K562 (cell line): Measurements from ENCODE around the gene SPI1. TPM values are rescaled to one million over a fixed set of nuclear protein-coding genes. Genes with fewer than 3 reads are reported as not detected.

Experiments
- ADNP ChIP-seq: fragments of 200-800 bp; sonication (Bioruptor generic); IDR thresholded peaks from 2 replicates; pipeline ENCODE4 v1.6.1; 2016; ENCODE audit warnings: missing genetic modification characterization, missing compliant biosample characterization
- ARID2 ChIP-seq: fragments of 450-650 bp; IDR thresholded peaks from 2 replicates; pipeline ENCODE4 v1.6.1; 2017; ENCODE audit warnings: antibody characterized with exemption, mild to moderate bottlenecking
- BRD9 ChIP-seq: fragments of 450-650 bp; IDR thresholded peaks from 2 replicates; pipeline ENCODE4 v1.6.1; 2018; ENCODE audit warnings: low read depth; ENCODE audit not compliant: partially characterized antibody
- CBFA2T3 ChIP-seq: fragments of 450-650 bp; IDR thresholded peaks from 2 replicates; pipeline ENCODE4 v1.6.1; 2017
- GABPB1 ChIP-seq: sonication (generic); formaldehyde crosslinking; IDR thresholded peaks from 2 replicates; pipeline ENCODE4 v1.8.0; 2022; ENCODE audit warnings: mild to moderate bottlenecking, missing genetic modification reagents
- HCFC1 ChIP-seq: IDR thresholded peaks from 2 replicates; pipeline ENCODE4 v1.6.1; 2012; ENCODE audit warnings: low read depth, low read length, improper control_type of control experiment
- HLTF ChIP-seq: fragments of 450-650 bp; IDR thresholded peaks from 2 replicates; pipeline ENCODE4 v1.6.1; 2016
- KLF13 ChIP-seq: fragments of 450-650 bp; IDR thresholded peaks from 2 replicates; pipeline ENCODE4 v1.6.1; 2016; ENCODE audit warnings: missing genetic modification characterization, low read depth, mild to moderate bottlenecking, missing compliant biosample characterization, moderate library complexity, borderline replicate concordance
- MED1 ChIP-seq: sonication (generic); formaldehyde crosslinking; IDR thresholded peaks from 2 replicates; pipeline ENCODE4 v1.8.1; 2023; ENCODE audit warnings: missing genetic modification reagents, borderline replicate concordance
- NELFE ChIP-seq: IDR thresholded peaks from 2 replicates; pipeline ENCODE4 v1.6.1; 2011; ENCODE audit warnings: mild to moderate bottlenecking; ENCODE audit not compliant: insufficient read depth, insufficient read length
- PHF20 ChIP-seq: fragments of 450-650 bp; IDR thresholded peaks from 2 replicates; pipeline ENCODE4 v1.6.1; 2018; ENCODE audit not compliant: partially characterized antibody
- POLR2G ChIP-seq: fragments of 200-400 bp; formaldehyde crosslinking; IDR thresholded peaks from 2 replicates; pipeline ENCODE4 v1.6.1; 2017; ENCODE audit warnings: low read depth, mild to moderate bottlenecking, antibody characterized with exemption, low read length, moderate library complexity
- RCOR1 ChIP-seq, 2 experiments: IDR thresholded peaks; 2 replicates each; pipeline ENCODE4 v1.6.1; 2012; ENCODE audit warnings: low read depth in 2 of 2, low read length in 2 of 2, borderline replicate concordance in 1 of 2, improper control_type of control experiment in 1 of 2
- SLC30A9 ChIP-seq: fragments of 250-450 bp; sonication (Bioruptor Pico); IDR thresholded peaks from 2 replicates; pipeline ENCODE4 v1.8.0; 2022; ENCODE audit warnings: mild to moderate bottlenecking, moderate library complexity
- TBP ChIP-seq: optimal IDR thresholded peaks from 2 replicates; pipeline ENCODE3; 2011; ENCODE audit warnings: low read depth, low read length, improper control_type of control experiment
- TCF7 ChIP-seq: sonication (generic); IDR thresholded peaks from 2 replicates; pipeline ENCODE4 v1.6.1; 2016; ENCODE audit warnings: antibody characterized with exemption, borderline replicate concordance
- YBX1 ChIP-seq: fragments of 450-650 bp; IDR thresholded peaks from 2 replicates; pipeline ENCODE4 v1.7.1; 2016; ENCODE audit warnings: mild to moderate bottlenecking
- ZC3H11A ChIP-seq: IDR thresholded peaks from 2 replicates; pipeline ENCODE4 v1.6.1; 2012; ENCODE audit warnings: low read depth, low read length, improper control_type of control experiment
- polyA plus RNA-seq, 8 experiments: library from polyadenylated mRNA; depleted of rRNA in 4 of 8; stranded (reverse) in 5 of 8; unstranded in 3 of 8; fragments of >200 nt; fragmentation: Nextera tagmentation in 2 of 8; fragmentation: Illumina TruSeq in 1 of 8; extraction: Ambion mirVana in 2 of 8; extraction: Trizol in 1 of 8; gene quantifications; 2 replicates each; pipeline versions ENCODE4 v1.2.1 to v1.2.3, GENCODE V29; 2011 to 2014; ENCODE audit warnings: inconsistent platforms in 1 of 8, missing spikeins in 1 of 8
- total RNA-seq, 7 experiments: library from RNA; depleted of rRNA in 6 of 7; stranded (reverse); fragments of >200 nt in 6 of 7; fragmentation: Illumina TruSeq in 2 of 7; extraction: Trizol in 2 of 7; gene quantifications; 2 replicates each; pipeline versions ENCODE4 v1.2.1 to v1.2.3, GENCODE V29; 2011 to 2021; ENCODE audit warnings: low replicate concordance in 1 of 7
- TF ChIP-seq, protein P1 (sequence below): fragments of 450-650 bp; IDR thresholded peaks from 2 replicates; pipeline ENCODE4 v1.6.1; 2016; ENCODE audit warnings: antibody characterized with exemption
- TF ChIP-seq, protein P2 (sequence below), 2 experiments: IDR thresholded peaks in 1 of 2; conservative IDR thresholded peaks in 1 of 2; 2 replicates each; pipeline ENCODE4 v1.6.1; 2016; ENCODE audit warnings: low read depth in 2 of 2, mild to moderate bottlenecking in 1 of 2, missing compliant biosample characterization in 1 of 2, missing genetic modification characterization in 1 of 2, moderate library complexity in 1 of 2
- TF ChIP-seq, protein P3 (sequence below), 3 experiments: fragments of 200-800 bp in 1 of 3; sonication (Bioruptor generic) in 1 of 3; sonication (generic) in 1 of 3; formaldehyde crosslinking in 1 of 3; IDR thresholded peaks; 2 replicates each; pipeline versions ENCODE4 v1.6.1 to v1.8.0; 2016 to 2022; ENCODE audit warnings: mild to moderate bottlenecking in 2 of 3, missing compliant biosample characterization in 2 of 3, missing genetic modification characterization in 2 of 3, missing genetic modification reagents in 1 of 3
- TF ChIP-seq, protein P4 (sequence below): sonication (generic); formaldehyde crosslinking; IDR thresholded peaks from 2 replicates; pipeline ENCODE4 v1.8.0; 2022; ENCODE audit warnings: missing genetic modification reagents, mild to moderate bottlenecking, borderline replicate concordance

The SPI1 gene
- total and polyA plus RNA-seq, 9 of the 15 experiments (the other 6 are each of a cell fraction or from before 2014, with no cell fraction given) = 0.10 to 33.7 (median 10.3) TPM

DNA sequence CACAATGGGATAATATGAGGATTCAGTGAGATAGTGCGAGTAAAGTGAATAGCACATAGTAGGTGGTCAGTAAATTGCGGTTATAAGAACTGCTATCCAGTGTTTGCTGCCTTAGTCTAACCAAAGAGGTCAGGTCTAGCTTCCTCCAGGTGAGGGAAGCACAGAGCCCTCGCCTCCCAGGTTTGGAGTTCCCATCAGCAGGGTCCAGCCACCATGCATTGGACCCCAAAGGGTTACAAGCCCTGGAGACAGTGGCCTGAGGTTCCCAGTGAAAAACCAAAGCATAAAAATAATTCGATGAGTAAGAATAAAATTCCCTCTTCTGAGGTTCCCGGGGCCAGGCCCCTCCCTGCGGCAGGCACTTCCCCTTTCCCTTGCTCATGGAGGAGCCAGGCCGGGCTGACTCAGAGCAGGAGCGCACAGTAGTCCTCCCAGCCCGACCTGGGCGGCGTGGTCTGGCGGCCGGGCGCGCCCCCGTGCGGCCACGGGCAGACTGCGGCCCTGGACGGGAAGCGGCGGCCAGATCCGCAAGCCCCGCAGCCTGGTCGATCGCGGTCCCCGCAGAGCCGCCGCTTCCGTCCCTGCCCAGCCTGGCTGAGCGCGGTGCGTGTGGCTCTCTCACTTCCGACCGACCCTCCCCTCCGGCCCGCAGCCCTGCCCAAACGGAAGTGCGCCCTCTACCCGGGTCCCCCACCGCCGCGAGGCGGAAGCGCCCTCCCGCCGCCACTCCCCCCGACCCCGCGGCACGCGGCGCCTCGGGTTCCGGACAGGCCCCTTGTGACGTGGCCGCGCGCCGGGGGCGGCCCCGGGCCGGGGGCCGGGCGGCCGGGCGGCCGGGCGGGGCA is 29.6 kb upstream of the SPI1 start, which contains the start of gene SLC39A13 (continued):
- TF ChIP-seq NELFE = no peak
- peak; percentile 62 for TF ChIP-seq TBP
- peak; percentile 52; the same call in 1 of the 2 replicates for TF ChIP-seq MED1 (CRISPR knock-in tag)
- TF ChIP-seq POLR2G = peak; percentile 91
- TF ChIP-seq YBX1 = no peak
- no peak for TF ChIP-seq SLC30A9
- no peak for TF ChIP-seq RCOR1 (IDR thresholded peaks at IDR 0.05; ENCODE audit: borderline replicate concordance in 1 of 2, low read depth in 2 of 2, low read length in 2 of 2)
- TF ChIP-seq CBFA2T3 = no peak
- TF ChIP-seq, protein P1, sequence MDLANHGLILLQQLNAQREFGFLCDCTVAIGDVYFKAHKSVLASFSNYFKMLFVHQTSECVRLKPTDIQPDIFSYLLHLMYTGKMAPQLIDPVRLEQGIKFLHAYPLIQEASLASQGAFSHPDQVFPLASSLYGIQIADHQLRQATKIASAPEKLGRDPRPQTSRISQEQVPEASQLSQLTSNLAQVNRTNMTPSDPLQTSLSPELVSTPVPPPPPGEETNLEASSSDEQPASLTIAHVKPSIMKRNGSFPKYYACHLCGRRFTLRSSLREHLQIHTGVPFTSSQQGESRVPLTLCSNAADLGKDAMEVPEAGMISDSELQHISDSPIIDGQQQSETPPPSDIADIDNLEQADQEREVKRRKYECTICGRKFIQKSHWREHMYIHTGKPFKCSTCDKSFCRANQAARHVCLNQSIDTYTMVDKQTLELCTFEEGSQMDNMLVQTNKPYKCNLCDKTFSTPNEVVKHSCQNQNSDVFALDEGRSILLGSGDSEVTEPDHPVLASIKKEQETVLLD = no peak
- peak; percentile 82 for TF ChIP-seq BRD9
- peak; percentile 89 for TF ChIP-seq HCFC1
- TF ChIP-seq ARID2 = no peak
- TF ChIP-seq, protein P2, sequence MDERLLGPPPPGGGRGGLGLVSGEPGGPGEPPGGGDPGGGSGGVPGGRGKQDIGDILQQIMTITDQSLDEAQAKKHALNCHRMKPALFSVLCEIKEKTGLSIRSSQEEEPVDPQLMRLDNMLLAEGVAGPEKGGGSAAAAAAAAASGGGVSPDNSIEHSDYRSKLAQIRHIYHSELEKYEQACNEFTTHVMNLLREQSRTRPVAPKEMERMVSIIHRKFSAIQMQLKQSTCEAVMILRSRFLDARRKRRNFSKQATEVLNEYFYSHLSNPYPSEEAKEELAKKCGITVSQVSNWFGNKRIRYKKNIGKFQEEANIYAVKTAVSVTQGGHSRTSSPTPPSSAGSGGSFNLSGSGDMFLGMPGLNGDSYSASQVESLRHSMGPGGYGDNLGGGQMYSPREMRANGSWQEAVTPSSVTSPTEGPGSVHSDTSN (CRISPR knock-in tag; IDR thresholded peaks at IDR 0.05; ENCODE audit: low read depth) = no peak
- TF ChIP-seq, protein P2 (tag; conservative IDR thresholded peaks at IDR 0.05; ENCODE audit: low read depth) = no peak
- peak; percentile 28; the same call in 1 of the 2 replicates for TF ChIP-seq ZC3H11A
- peak; percentile 98 for TF ChIP-seq GABPB1 (CRISPR knock-in tag)
- TF ChIP-seq HLTF = no peak; the same call in 1 of the 2 replicates
- no peak; the same call in 1 of the 2 replicates for TF ChIP-seq ADNP (tag)
- TF ChIP-seq, protein P3, sequence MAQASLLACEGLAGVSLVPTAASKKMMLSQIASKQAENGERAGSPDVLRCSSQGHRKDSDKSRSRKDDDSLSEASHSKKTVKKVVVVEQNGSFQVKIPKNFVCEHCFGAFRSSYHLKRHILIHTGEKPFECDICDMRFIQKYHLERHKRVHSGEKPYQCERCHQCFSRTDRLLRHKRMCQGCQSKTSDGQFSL (CRISPR knock-in tag; IDR thresholded peaks at IDR 0.05) = peak; percentile 49; the same call in 1 of the 2 replicates
- TF ChIP-seq, protein P3 (tag; IDR thresholded peaks at IDR 0.05) = no peak
- peak; percentile 100 for TF ChIP-seq PHF20
- TF ChIP-seq KLF13 (tag) = peak; percentile 92
- TF ChIP-seq, protein P4, sequence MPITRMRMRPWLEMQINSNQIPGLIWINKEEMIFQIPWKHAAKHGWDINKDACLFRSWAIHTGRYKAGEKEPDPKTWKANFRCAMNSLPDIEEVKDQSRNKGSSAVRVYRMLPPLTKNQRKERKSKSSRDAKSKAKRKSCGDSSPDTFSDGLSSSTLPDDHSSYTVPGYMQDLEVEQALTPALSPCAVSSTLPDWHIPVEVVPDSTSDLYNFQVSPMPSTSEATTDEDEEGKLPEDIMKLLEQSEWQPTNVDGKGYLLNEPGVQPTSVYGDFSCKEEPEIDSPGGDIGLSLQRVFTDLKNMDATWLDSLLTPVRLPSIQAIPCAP = no peak
- TF ChIP-seq TCF7 = 0 out of 2 replicates have a peak, but pooled peaks have one; percentile 44
